Hematopoietic multipotent progenitor cell treated with erythropoietin and hydrocortisone succinate and interleukin-3 and kit ligand, for 17 days (in vitro differentiated cells): Measurements from ENCODE around the gene CDPF1.

Experiments used
- DNase-seq: peaks from one replicate; pipeline ENCODE4 v3.0.0-alpha.2; 2015; ENCODE audit warnings: low spot score

The CDPF1 gene

GRCh38 chr22:46256358-46256958 lies 6.4 kb upstream of the CDPF1 start:
- DNase-seq = no peak

GRCh38 chr22:46251816-46252380 lies 1.8 kb upstream of the CDPF1 start:
- DNase-seq = no peak

GRCh38 chr22:46251266-46251665 lies 1.2 kb upstream of the CDPF1 start:
- no peak for DNase-seq

GRCh38 chr22:46250783-46251125 lies 661 bp upstream of the CDPF1 start:
- DNase-seq = no peak

GRCh38 chr22:46247443-46247975 lies 2.6 kb downstream of the CDPF1 start:
- DNase-seq = no peak

GRCh38 chr22:46246178-46246577 lies 3.9 kb downstream of the CDPF1 start:
- DNase-seq = no peak

GRCh38 chr22:46245511-46245910 lies 4.6 kb downstream of the CDPF1 start:
- DNase-seq = no peak

GRCh38 chr22:46244771-46245170 lies 5.3 kb downstream of the CDPF1 start:
- DNase-seq = no peak

- no peak for DNase-seq
These were observed 8.0 kb downstream of the CDPF1 start for GRCh38 chr22:46242076-46242475.

- peak; percentile 84 for DNase-seq
These were observed 8.6 kb downstream of the CDPF1 start for GRCh38 chr22:46241396-46242007.

- no peak for DNase-seq
These were observed 9.2 kb downstream of the CDPF1 start for GRCh38 chr22:46240907-46241306.

GRCh38 chr22:46240506-46240905 lies 9.6 kb downstream of the CDPF1 start:
- no peak for DNase-seq

GRCh38 chr22:46240073-46240472 lies 10.0 kb downstream of the CDPF1 start:
- no peak for DNase-seq

GRCh38 chr22:46239261-46240048 lies 10.6 kb downstream of the CDPF1 start:
- peak; percentile 64 for DNase-seq

GRCh38 chr22:46238541-46238940 lies 11.6 kb downstream of the CDPF1 start:
- no peak for DNase-seq

GRCh38 chr22:46237453-46238124 lies 12.5 kb downstream of the CDPF1 start:
- DNase-seq = no peak

- DNase-seq = peak; percentile 60
These were observed 15.1 kb downstream of the CDPF1 start for GRCh38 chr22:46234969-46235368.

GRCh38 chr22:46233231-46233630 lies 16.9 kb downstream of the CDPF1 start:
- no peak for DNase-seq

- no peak for DNase-seq
These were observed 19.7 kb downstream of the CDPF1 start for GRCh38 chr22:46230262-46230901.

GRCh38 chr22:46229701-46230100 lies 20.4 kb downstream of the CDPF1 start:
- DNase-seq = no peak

- no peak for DNase-seq
These were observed 23.5 kb downstream of the CDPF1 start for GRCh38 chr22:46226577-46226976.

GRCh38 chr22:46225631-46226030 lies 24.5 kb downstream of the CDPF1 start:
- no peak for DNase-seq
